DOHH2 (cell line): ENCODE measurements around the gene OR4D10.

Experiments used
- CTCF ChIP-seq: fragments of 200-600 bp; sonication (generic); IDR thresholded peaks from one replicate; pipeline ENCODE4 v1.5.1; 2014; ENCODE audit warnings: antibody characterized with exemption, mild to moderate bottlenecking, low read depth, low read length; ENCODE audit not compliant: poor library complexity, severe bottlenecking
- EZH2phosphoT487 ChIP-seq: fragments of 200-600 bp; sonication (generic); IDR thresholded peaks from 2 replicates; pipeline ENCODE4 v1.6.1; 2017; ENCODE audit warnings: borderline replicate concordance, mild to moderate bottlenecking, antibody characterized with exemption, low read length, moderate library complexity, mixed read lengths

DNA sequence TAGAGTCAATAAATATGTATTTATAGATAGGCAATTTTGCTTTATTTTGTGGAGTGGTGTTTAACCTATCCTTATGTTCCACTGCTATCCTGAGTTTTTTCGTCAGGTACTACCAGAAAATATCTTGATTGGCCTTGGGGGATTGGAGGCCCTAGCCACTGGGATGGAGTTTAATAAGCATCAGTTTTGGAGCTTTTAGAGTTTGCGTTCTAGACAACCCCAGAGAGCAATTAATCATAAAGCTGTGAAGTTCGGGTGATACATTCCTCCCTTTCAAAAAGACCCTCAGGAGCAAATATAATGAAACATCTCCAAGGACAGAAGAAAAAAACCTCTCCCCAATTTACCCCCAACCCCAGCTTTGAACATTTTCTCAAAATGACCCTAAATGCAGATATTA, 36.9 kb upstream of the OR4D10 start, which contains the start of gene OR5A1:
- TF ChIP-seq CTCF (no peak), EZH2phosphoT487 (no peak)
